IPS-18a (cell line): ENCODE results near the gene DCDC1.

ENCODE experiments used
- H3K27ac ChIP-seq: one replicate; pipeline ENCODE4 v1.5.1; 2013; ENCODE audit warnings: low read length
- H3K27me3 ChIP-seq: one replicate; pipeline ENCODE4 v1.6.1; 2013; ENCODE audit warnings: mild to moderate bottlenecking, low read length; ENCODE audit not compliant: control insufficient read depth, insufficient read depth
- H3K36me3 ChIP-seq: one replicate; pipeline ENCODE4 v1.6.1; 2013; ENCODE audit warnings: low read depth, low read length; ENCODE audit not compliant: control insufficient read depth
- H3K4me1 ChIP-seq: one replicate; pipeline ENCODE4 v1.6.1; 2013; ENCODE audit warnings: low read depth, low read length; ENCODE audit not compliant: control insufficient read depth
- H3K4me3 ChIP-seq: one replicate; pipeline ENCODE4 v1.5.1; 2013; ENCODE audit warnings: low read length
- H3K9ac ChIP-seq: one replicate; pipeline ENCODE4 v1.6.1; 2013; ENCODE audit warnings: mild to moderate bottlenecking, low read length, moderate library complexity
- H3K9me3 ChIP-seq: one replicate; pipeline ENCODE4 v1.6.1; 2013; ENCODE audit warnings: low read depth, low read length; ENCODE audit not compliant: control insufficient read depth

DCDC1 gene

DNA sequence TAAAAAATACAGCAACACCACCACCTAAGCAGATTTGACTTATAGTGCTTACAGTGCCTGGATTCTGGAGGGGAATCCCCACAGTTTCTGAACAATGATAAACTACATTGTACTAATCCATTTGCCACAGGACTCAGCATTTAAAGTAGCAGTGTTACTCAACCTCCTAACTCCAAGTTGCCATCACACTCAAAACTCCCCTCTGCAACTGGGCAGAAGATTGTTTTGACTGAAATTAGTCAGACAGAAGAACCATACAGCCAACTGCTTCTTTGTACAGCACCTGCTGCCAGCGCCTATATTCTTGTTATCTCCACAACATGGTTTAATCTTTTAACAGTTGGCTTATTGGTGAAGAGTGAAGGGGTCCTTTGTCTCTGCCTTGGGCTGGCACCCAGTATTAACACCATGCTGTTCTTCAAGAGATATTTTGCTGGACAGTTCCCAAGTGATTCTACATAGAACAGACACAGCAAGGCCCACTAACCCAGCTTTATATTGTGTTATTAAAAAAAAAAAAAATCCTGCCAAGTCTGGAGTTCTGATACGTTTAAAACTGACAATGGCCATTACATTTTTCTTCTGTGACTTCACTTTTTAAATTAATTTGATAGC lies 273.2 kb downstream of the DCDC1 start:
- no peaks in the 10 kb centered on the region for H3K4me1 ChIP-seq
- H3K4me3 ChIP-seq: no peak overlapping the region
- no peaks in the 10 kb centered on the region for H3K9me3 ChIP-seq
- no peaks in the 10 kb centered on the region for H3K36me3 ChIP-seq
- no peak overlapping the region for H3K27ac ChIP-seq
- no peak overlapping the region for H3K9ac ChIP-seq
- H3K27me3 ChIP-seq: no peaks in the 10 kb centered on the region

DNA sequence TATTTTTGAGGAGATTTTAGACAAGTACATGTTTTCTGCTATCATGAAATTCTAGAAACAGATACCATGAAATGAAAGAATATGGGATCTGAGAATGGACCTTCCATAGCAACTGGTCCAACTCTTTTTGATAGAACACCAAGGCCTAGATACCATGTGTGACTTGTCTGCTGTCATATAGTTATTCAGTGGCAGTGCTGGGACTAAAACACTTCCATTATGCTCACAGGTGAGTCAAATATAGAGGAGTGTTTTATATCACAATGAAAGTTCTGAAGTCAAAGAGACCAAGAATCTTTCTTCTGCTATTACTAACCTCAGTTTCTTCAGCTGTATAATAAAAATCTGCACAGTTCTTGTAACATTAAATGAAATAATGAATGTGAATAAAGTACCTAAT lies 276.9 kb downstream of the DCDC1 start:
- Histone ChIP-seq H3K27ac (no peak overlapping the region), H3K9ac (no peak overlapping the region), H3K4me3 (no peak overlapping the region), H3K36me3 (no peaks in the 10 kb centered on the region), H3K27me3 (no peaks in the 10 kb centered on the region), H3K9me3 (peaks cover 15% of the 10 kb centered on the region), H3K4me1 (no peaks in the 10 kb centered on the region)

DNA sequence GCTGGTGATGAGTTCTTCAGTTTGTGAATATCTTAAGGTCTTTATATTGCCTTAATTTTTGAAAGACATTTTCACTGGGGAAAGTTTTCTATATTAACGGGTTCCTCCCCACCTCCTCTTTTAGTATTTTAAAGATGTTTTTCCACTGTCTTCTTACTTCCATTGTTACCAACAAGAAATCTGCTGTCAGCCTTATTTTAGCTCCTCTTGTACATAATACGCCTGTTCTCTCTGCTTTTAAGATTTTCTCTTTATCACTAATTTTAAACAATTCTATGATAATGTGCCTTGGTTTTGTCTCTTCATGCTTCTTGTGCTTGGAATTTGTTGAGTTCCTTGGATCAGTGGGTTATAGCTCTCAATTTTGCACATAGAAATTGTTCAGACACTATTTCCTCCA lies 280.4 kb downstream of the DCDC1 start:
- Histone ChIP-seq H3K27me3 (no peaks in the 10 kb centered on the region), H3K4me1 (no peaks in the 10 kb centered on the region), H3K4me3 (no peak overlapping the region), H3K9me3 (peaks cover 15% of the 10 kb centered on the region), H3K27ac (no peak overlapping the region), H3K9ac (no peak overlapping the region), H3K36me3 (no peaks in the 10 kb centered on the region)

- Histone ChIP-seq H3K4me1 (no peaks in the 10 kb centered on the region), H3K27ac (no peak overlapping the region), H3K9me3 (no peaks in the 10 kb centered on the region), H3K36me3 (no peaks in the 10 kb centered on the region), H3K9ac (no peak overlapping the region), H3K27me3 (no peaks in the 10 kb centered on the region), H3K4me3 (no peak overlapping the region)
Observed at GRCh38 chr11:31069447-31070205, 299.9 kb downstream of the DCDC1 start.

GRCh38 chr11:31060880-31061279 lies 308.7 kb downstream of the DCDC1 start:
- Histone ChIP-seq H3K27me3 (no peaks in the 10 kb centered on the region), H3K4me3 (no peak overlapping the region), H3K9ac (no peak overlapping the region), H3K36me3 (no peaks in the 10 kb centered on the region), H3K4me1 (no peaks in the 10 kb centered on the region), H3K27ac (no peak overlapping the region), H3K9me3 (no peaks in the 10 kb centered on the region)

DNA sequence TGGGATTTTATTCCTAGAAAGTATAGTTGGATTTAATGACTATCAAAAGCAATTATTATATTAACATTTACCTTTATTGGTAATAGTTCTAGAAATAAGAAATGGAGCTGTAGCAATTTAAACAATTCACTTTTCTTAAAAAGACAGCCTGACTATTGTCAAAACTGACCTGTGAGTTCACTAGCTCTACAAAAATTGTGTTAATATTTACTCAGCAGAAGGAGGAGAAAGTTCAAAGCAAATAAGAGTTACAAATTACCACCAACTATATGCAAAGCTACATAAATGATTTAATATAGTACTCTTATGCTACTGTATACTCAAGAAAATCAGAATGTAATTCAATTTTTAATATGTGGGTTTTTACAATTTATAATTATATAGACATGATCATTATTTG lies 310.0 kb downstream of the DCDC1 start:
- Histone ChIP-seq H3K9me3 (no peaks in the 10 kb centered on the region), H3K4me3 (no peak overlapping the region), H3K4me1 (no peaks in the 10 kb centered on the region), H3K36me3 (no peaks in the 10 kb centered on the region), H3K27me3 (no peaks in the 10 kb centered on the region), H3K27ac (no peak overlapping the region), H3K9ac (no peak overlapping the region)

DNA sequence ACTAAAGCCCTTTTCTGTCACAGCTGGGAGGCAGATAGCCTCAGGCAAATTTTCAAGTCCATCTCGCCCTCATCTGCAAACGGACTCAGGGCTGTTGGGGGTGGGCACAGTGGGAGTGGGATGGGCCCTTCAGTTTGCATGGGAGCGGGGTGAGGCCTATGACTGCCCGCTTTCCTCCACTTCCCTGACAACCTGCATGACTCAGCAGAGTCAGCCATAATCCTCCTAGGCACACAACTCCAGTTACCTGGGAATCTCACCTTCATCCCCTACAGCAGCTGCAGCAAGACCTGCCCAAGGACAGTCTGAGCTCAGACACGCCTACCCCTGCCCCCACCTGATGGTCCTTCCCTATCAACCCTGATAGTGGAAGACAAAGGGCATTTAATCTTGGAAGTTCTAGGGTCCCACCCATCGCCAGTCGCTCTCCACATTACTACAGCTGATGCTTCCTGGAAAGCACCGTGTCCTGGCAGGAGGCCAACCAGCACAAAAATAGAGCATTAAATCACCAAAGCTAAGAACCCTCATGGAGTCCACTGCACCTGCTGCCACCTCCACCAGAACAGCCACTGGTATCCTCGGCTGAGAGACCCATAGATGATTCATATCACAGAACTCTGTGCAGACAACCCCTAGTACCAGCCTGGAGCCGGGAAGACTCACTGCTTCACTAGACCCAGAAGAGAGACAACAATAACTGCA lies 319.3 kb downstream of the DCDC1 start:
- Histone ChIP-seq H3K36me3 (no peaks in the 10 kb centered on the region), H3K9ac (no peak overlapping the region), H3K27me3 (no peaks in the 10 kb centered on the region), H3K9me3 (no peaks in the 10 kb centered on the region), H3K4me3 (no peak overlapping the region), H3K27ac (no peak overlapping the region), H3K4me1 (no peaks in the 10 kb centered on the region)

GRCh38 chr11:31045335-31045734 lies 324.2 kb downstream of the DCDC1 start:
- H3K4me3 ChIP-seq: no peak overlapping the region
- no peaks in the 10 kb centered on the region for H3K27me3 ChIP-seq
- no peaks in the 10 kb centered on the region for H3K9me3 ChIP-seq
- H3K4me1 ChIP-seq: no peaks in the 10 kb centered on the region
- no peaks in the 10 kb centered on the region for H3K36me3 ChIP-seq
- no peak overlapping the region for H3K9ac ChIP-seq
- H3K27ac ChIP-seq: no peak overlapping the region

- Histone ChIP-seq H3K4me3 (no peak overlapping the region), H3K9me3 (no peaks in the 10 kb centered on the region), H3K27me3 (no peaks in the 10 kb centered on the region), H3K27ac (no peak overlapping the region), H3K9ac (no peak overlapping the region), H3K4me1 (no peaks in the 10 kb centered on the region), H3K36me3 (no peaks in the 10 kb centered on the region)
Observed at GRCh38 chr11:31030138-31030792, 339.3 kb downstream of the DCDC1 start.

- no peaks in the 10 kb centered on the region for H3K4me1 ChIP-seq
- no peaks in the 10 kb centered on the region for H3K27me3 ChIP-seq
- no peaks in the 10 kb centered on the region for H3K9me3 ChIP-seq
- H3K9ac ChIP-seq: no peak overlapping the region
- H3K27ac ChIP-seq: no peak overlapping the region
- no peaks in the 10 kb centered on the region for H3K36me3 ChIP-seq
- H3K4me3 ChIP-seq: no peak overlapping the region
Observed at GRCh38 chr11:31026315-31026714, 343.2 kb downstream of the DCDC1 start.

- Histone ChIP-seq H3K9ac (no peak overlapping the region), H3K4me3 (no peak overlapping the region), H3K27me3 (no peaks in the 10 kb centered on the region), H3K27ac (no peak overlapping the region), H3K4me1 (no peaks in the 10 kb centered on the region), H3K36me3 (no peaks in the 10 kb centered on the region), H3K9me3 (no peaks in the 10 kb centered on the region)
Observed at GRCh38 chr11:31022080-31022479, 347.5 kb downstream of the DCDC1 start.
